ENCODE data around the gene CLVS2.

CLVS2 gene

DNA sequence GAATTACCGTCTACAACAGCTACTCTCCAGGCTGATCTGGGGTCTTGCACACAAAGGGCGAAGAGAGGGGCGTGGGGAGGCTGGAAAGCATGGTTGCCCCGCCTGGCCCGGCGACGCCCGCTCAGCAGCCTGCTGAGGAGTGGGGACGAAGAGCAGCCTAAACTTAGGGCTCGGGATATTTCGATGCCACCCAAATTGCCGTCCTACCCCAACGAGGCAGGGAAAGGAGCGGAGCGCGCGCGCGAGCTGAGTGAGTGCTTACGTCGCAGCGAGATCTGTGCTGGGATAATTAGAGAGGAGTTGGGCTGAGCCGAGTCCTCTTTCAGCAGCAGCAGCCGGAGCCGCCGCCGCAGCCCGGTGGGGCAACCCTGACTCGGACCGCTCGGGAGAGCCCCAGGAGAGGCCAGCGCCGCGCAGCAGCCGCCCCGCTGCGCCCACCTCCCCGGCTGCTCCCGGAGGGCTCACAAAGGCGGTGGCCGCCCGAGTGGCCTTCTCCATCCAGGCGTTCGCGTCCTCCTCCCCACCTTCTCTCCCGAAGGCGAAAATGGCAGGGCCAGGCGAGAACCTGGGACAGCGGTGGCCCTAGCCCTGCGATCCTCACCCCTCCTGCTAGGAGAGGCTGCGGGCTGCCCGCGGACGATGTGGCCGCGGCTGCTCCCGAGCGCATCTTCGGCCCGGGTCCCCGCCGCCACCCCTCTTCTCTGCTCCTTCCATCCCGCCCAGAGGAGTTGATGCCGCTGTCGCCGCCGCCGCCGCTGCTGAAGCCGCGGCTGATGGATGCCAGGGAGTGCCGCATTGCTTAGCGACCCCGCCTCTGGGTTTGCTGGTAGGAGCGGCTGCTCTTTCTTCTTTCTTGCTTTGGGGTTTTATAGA, at the start of gene CLVS2:
Gene CLVS2 (plus strand): TSS at position 315 of the 873 bp plus-strand sequence. CDS start 1,543 bp downstream, outside the sequence.
- Histone ChIP-seq H3K9me3 (no peaks in the 10 kb centered on the region), H3K36me3 (replicated peaks) (no peaks in the 10 kb centered on the region), H3K4me1 (no peaks in the 10 kb centered on the region), H3K4me3 (no peak within 1 kb of the TSS), H3K27me3 (ENCODE audit: low read depth) (peaks cover 44% of the 10 kb centered on the region)
- peak in 1 of 2 experiments; percentile 25 for DNase-seq (ENCODE audit: low spot score in 2 of 2)
- in situ Hi-C loops (cut with MboI; ENCODE audit: low sequenced_read_pairs): no loop called here

DNA sequence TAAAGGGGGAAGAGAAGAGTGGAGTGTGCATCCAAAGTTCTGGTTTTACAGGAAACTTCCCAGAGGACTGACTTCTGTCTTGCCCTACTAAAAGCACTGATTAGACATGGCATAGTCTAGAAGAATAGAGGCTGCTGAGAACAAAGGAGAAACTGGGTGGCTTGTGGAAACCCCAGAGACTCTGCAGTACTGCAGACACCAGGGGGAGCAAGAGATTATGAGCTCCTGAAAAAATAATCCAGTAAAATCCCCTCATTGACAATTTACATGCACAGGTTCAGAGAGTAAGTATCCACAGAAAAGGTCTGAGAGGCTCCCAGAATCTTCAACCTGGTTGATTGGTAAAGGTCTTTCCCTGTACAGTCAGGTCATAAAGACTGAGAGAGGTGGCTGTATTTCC, 48.7 kb upstream of the CLVS2 start:
- no peak overlapping the region for H3K4me3 ChIP-seq
- peak; percentile 9 to 25 for DNase-seq (ENCODE audit: low spot score in 2 of 2)
- no peaks in the 10 kb centered on the region for H3K4me1 ChIP-seq
- no peaks in the 10 kb centered on the region for H3K36me3 ChIP-seq (replicated peaks)
- no peaks in the 10 kb centered on the region for H3K27me3 ChIP-seq (ENCODE audit: low read depth)
- H3K9me3 ChIP-seq: no peaks in the 10 kb centered on the region
- in situ Hi-C loops (cut with MboI; ENCODE audit: low sequenced_read_pairs): no loop called here

DNA sequence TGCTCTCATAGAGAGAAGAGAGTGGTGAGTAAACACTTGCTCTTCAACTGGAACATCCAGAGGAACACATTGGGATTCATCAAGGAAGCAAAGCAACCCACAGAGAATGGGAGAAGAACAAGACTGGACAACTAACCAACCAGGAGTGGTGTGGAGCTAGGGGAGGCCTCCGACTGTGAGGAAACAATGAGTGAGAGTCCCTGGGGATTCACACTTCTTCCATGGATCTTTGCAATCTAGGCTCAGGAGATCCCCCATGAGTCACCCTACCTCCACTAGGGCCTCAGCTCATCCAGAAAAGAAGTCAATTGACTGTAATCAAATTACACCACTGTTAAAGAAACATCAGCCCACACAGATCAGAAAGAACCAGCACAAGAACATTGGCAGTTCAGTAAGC, 42.3 kb upstream of the CLVS2 start:
- DNase-seq (ENCODE audit: low spot score in 2 of 2): no peak
- H3K4me1 ChIP-seq: no peaks in the 10 kb centered on the region
- no peaks in the 10 kb centered on the region for H3K27me3 ChIP-seq (ENCODE audit: low read depth)
- no peak overlapping the region for H3K4me3 ChIP-seq
- in situ Hi-C loops (cut with MboI; ENCODE audit: low sequenced_read_pairs): no loop called here
- no peaks in the 10 kb centered on the region for H3K36me3 ChIP-seq (replicated peaks)
- H3K9me3 ChIP-seq: no peaks in the 10 kb centered on the region

GRCh38 chr6:122956376-122956775, 39.7 kb upstream of the CLVS2 start:
- no peaks in the 10 kb centered on the region for H3K9me3 ChIP-seq
- in situ Hi-C loops (cut with MboI; ENCODE audit: low sequenced_read_pairs): no loop called here
- DNase-seq (ENCODE audit: low spot score in 2 of 2): no peak
- no peak overlapping the region for H3K4me3 ChIP-seq
- H3K4me1 ChIP-seq: no peaks in the 10 kb centered on the region
- no peaks in the 10 kb centered on the region for H3K36me3 ChIP-seq (replicated peaks)
- H3K27me3 ChIP-seq (ENCODE audit: low read depth): no peaks in the 10 kb centered on the region

GRCh38 chr6:122962000-122962624, 33.9 kb upstream of the CLVS2 start:
- in situ Hi-C loops (cut with MboI; ENCODE audit: low sequenced_read_pairs): no loop called here
- Histone ChIP-seq H3K36me3 (replicated peaks) (no peaks in the 10 kb centered on the region), H3K4me3 (no peak overlapping the region), H3K4me1 (no peaks in the 10 kb centered on the region), H3K9me3 (no peaks in the 10 kb centered on the region), H3K27me3 (ENCODE audit: low read depth) (no peaks in the 10 kb centered on the region)
- DNase-seq (ENCODE audit: low spot score in 2 of 2): no peak

DNA sequence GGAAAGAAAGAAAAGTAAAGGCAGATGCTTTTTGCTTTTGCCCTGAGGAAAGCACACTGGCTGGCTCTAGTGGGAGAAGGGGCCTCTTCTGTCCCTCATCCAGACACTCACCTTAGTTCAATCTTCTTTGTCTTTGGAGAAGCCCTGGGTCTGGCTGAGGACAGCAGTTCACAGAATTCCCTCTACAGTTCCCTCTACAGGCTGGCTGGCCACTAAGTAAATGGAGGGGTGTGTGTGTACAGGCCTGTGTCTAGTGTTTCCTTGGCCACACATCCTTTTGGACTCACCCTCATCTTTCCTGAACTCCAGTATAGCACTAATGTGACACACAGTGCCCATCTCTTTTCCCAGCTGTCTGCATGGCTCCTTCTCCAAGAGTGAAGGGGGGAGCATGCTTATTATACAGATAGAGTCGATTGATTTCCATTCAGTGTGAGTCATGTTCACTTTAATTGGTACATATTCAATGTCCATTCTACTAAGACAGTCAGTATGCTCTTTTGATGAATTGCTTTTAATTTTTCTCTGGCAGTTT, 26.0 kb upstream of the CLVS2 start:
- no peak overlapping the region for H3K4me3 ChIP-seq
- H3K27me3 ChIP-seq (ENCODE audit: low read depth): 0 out of 2 replicates have a peak, but pooled peaks cover 2% of the 10 kb centered on the region
- no peaks in the 10 kb centered on the region for H3K4me1 ChIP-seq
- H3K9me3 ChIP-seq: no peaks in the 10 kb centered on the region
- in situ Hi-C loops (cut with MboI; ENCODE audit: low sequenced_read_pairs): no loop called here
- DNase-seq (ENCODE audit: low spot score in 2 of 2): no peak
- H3K36me3 ChIP-seq (replicated peaks): no peaks in the 10 kb centered on the region

- Histone ChIP-seq H3K4me3 (no peak overlapping the region), H3K4me1 (no peaks in the 10 kb centered on the region), H3K27me3 (ENCODE audit: low read depth) (no peaks in the 10 kb centered on the region), H3K36me3 (replicated peaks) (no peaks in the 10 kb centered on the region), H3K9me3 (no peaks in the 10 kb centered on the region; the same call in 1 of the 2 replicates)
- DNase-seq (ENCODE audit: low spot score in 2 of 2): no peak
- in situ Hi-C loops (cut with MboI; ENCODE audit: low sequenced_read_pairs): no loop called here
These were observed 18.9 kb upstream of the CLVS2 start for GRCh38 chr6:122977180-122977579.

- in situ Hi-C loops (cut with MboI; ENCODE audit: low sequenced_read_pairs): no loop called here
- Histone ChIP-seq H3K27me3 (ENCODE audit: low read depth) (no peaks in the 10 kb centered on the region), H3K4me3 (no peak overlapping the region), H3K4me1 (no peaks in the 10 kb centered on the region), H3K36me3 (replicated peaks) (no peaks in the 10 kb centered on the region), H3K9me3 (no peaks in the 10 kb centered on the region; the same call in 1 of the 2 replicates)
- DNase-seq (ENCODE audit: low spot score in 2 of 2): no peak
These were observed 11.6 kb upstream of the CLVS2 start for GRCh38 chr6:122984393-122984792.

GRCh38 chr6:122994256-122994655, 1.8 kb upstream of the CLVS2 start:
- Histone ChIP-seq H3K4me3 (no peak overlapping the region), H3K27me3 (ENCODE audit: low read depth) (peaks cover 37% of the 10 kb centered on the region), H3K4me1 (no peaks in the 10 kb centered on the region), H3K36me3 (replicated peaks) (no peaks in the 10 kb centered on the region), H3K9me3 (no peaks in the 10 kb centered on the region)
- in situ Hi-C loops (cut with MboI; ENCODE audit: low sequenced_read_pairs): no loop called here
- no peak for DNase-seq (ENCODE audit: low spot score in 2 of 2)

DNA sequence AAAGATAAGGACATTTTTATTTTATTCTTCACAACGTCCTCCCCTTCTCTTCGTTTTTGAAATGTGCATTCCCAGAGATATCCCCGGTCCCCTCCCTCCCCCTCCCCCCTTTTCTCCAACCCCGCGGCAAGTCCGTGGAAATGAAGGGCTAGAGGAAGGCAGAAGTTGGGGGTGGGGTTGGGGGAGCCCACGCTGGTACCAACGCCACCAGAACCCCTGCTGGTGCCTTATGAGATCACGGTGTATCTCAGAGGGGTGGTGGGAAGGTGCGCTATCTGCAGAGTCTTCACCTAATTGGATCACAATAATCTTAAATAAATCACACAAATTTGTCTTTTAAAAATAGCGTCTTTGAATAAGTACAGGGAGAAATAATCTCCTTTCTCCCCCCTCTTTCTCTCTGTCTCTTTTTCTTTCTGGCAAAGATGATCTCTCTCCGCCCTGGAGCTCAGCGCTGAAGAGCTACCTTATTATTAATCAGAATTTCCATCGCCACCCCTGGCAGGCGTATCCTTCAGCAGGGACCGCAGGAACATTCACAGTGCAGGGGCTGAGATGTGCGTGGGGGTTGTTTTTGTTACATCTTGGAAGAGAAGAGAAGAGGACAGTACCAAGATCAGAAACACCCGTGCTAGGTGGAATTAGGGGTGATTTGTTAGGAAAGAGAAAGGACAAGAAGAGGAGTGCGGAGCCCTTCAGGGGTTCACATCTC, 915 bp downstream of the CLVS2 start:
- no peaks in the 10 kb centered on the region for H3K4me1 ChIP-seq
- no peaks in the 10 kb centered on the region for H3K36me3 ChIP-seq (replicated peaks)
- in situ Hi-C loops (cut with MboI; ENCODE audit: low sequenced_read_pairs): no loop called here
- DNase-seq (ENCODE audit: low spot score in 2 of 2): no peak
- no peak overlapping the region for H3K4me3 ChIP-seq
- H3K27me3 ChIP-seq (ENCODE audit: low read depth): peaks cover 46% of the 10 kb centered on the region
- H3K9me3 ChIP-seq: no peaks in the 10 kb centered on the region

DNA sequence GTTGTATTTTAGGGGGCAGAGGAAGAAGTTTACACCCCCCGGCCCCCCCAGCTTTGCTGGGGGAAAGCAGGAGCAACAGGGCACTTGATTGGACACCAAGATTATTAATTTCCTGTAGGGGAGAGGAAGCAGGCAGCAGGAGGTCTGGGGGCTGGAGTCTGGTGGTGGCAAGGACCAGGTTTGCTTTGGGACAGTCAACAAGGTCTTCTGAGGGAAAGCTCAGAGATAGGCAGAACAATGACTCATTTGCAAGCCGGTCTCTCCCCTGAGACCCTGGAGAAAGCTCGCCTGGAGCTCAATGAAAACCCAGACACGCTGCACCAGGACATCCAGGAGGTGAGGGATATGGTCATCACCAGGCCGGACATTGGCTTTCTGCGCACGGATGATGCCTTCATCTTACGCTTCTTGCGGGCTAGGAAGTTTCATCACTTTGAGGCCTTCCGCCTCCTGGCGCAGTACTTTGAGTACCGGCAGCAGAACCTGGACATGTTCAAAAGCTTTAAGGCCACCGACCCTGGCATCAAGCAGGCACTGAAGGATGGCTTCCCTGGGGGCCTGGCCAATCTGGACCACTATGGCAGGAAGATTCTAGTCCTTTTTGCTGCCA, 1.6 kb downstream of the CLVS2 start:
- Histone ChIP-seq H3K4me1 (no peaks in the 10 kb centered on the region), H3K36me3 (replicated peaks) (no peaks in the 10 kb centered on the region), H3K4me3 (no peak overlapping the region), H3K9me3 (no peaks in the 10 kb centered on the region), H3K27me3 (ENCODE audit: low read depth) (peaks cover 46% of the 10 kb centered on the region)
- DNase-seq (ENCODE audit: low spot score in 2 of 2): no peak
- in situ Hi-C loops (cut with MboI; ENCODE audit: low sequenced_read_pairs): no loop called here

- in situ Hi-C loops (cut with MboI; ENCODE audit: low sequenced_read_pairs): no loop called here
- no peak for DNase-seq (ENCODE audit: low spot score in 2 of 2)
- Histone ChIP-seq H3K4me3 (no peak overlapping the region), H3K36me3 (replicated peaks) (no peaks in the 10 kb centered on the region), H3K9me3 (no peaks in the 10 kb centered on the region), H3K27me3 (ENCODE audit: low read depth) (peaks cover 46% of the 10 kb centered on the region), H3K4me1 (no peaks in the 10 kb centered on the region)
These were observed 2.5 kb downstream of the CLVS2 start for GRCh38 chr6:122998403-122998975.

DNA sequence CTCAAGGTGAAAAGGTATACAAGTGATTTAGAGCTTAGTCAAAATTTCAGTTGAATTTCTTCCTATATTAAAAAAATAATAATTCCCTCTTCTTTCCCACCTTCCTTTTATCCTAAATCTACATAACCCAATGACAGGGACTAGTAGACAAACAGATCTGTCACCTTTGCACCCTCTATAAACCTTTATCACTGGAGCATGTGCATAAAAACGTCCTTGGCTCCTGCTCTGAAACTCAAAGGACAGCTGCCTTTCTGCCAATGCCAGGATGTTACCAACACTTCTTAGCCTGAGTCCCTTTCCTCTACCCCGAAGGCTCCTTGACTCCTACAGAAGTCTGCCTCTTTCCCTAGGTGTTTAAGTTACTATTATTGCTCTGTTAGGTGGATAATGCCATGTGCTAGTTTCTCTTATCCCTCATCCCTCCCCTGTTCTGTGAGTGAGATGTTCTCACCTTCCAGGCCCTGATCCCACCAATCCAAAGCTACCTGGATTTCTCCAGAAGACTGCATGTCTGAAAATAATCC, 4.3 kb downstream of the CLVS2 start:
- Histone ChIP-seq H3K9me3 (no peaks in the 10 kb centered on the region), H3K4me1 (no peaks in the 10 kb centered on the region), H3K27me3 (ENCODE audit: low read depth) (peaks cover 36% of the 10 kb centered on the region), H3K4me3 (no peak overlapping the region), H3K36me3 (replicated peaks) (no peaks in the 10 kb centered on the region)
- no peak for DNase-seq (ENCODE audit: low spot score in 2 of 2)
- in situ Hi-C loops (cut with MboI; ENCODE audit: low sequenced_read_pairs): no loop called here

All from HAP-1 (cell line).